GM12892 (cell line): ENCODE measurements around the gene SAMD9.

ENCODE experiments used
- POLR2A ChIP-seq: IDR thresholded peaks from 2 replicates; pipeline ENCODE4 v1.6.1; 2011; ENCODE audit warnings: low read depth, low read length, control low read depth
- POLR2AphosphoS5 ChIP-seq: IDR thresholded peaks from 2 replicates; pipeline ENCODE4 v1.6.1; 2011; ENCODE audit warnings: low read depth, low read length, control low read depth

GRCh38 chr7:93060025-93060424, 57.8 kb downstream of the SAMD9 start:
- TF ChIP-seq POLR2AphosphoS5 (no peak), POLR2A (no peak)
